ENCODE results near the gene POC1A. TPM values are rescaled to one million over a fixed set of nuclear protein-coding genes. Genes with fewer than 3 reads are reported as not detected.
"Not testable (repeated sequence)": the region's sequence is repeated elsewhere in the genome, so short reads cannot be mapped to it uniquely, and the experiment has no call there.

Gene POC1A
- total and polyA plus RNA-seq, 2 experiments from 2014 or later, result 19.1 to 26.7 TPM

DNA sequence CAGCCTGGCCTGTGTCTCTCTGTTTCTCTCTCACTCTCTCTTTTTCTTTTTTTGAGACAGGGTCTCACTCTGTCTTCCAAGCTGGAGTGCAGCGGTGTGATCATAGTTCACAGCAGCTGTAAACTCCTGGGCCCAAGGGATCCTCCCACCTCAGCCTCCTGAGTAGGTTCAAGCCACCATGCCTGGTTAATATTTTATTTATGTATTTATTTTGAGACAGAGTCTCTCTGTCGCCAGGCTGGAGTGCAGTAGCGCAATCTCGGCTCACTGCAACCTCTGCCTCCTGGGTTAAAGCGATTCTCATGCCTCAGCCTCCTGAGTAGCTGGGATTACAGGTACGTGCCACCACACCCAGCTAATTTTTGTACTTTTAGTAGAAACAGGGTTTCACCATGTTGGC lies 120.5 kb downstream of the POC1A start:
- H3K4me1 Mint-ChIP-seq; H3K4me3 Mint-ChIP-seq; H3K4me1 ChIP-seq (ENCODE audit: insufficient read depth); H3K36me3 ChIP-seq (ENCODE audit: insufficient read depth); H3K27ac Mint-ChIP-seq; H3F3A ChIP-seq (replicated peaks; ENCODE audit: low read depth); H3K27me3 ChIP-seq (ENCODE audit: insufficient read depth); H3K36me3 Mint-ChIP-seq (ENCODE audit: low read depth); H3K27ac ChIP-seq (ENCODE audit: low read depth); DNase-seq (ENCODE audit: low spot score); H3K79me2 ChIP-seq (replicated peaks; ENCODE audit: insufficient read depth); H3K9me2 ChIP-seq (ENCODE audit: insufficient read depth); H3K4me2 ChIP-seq; H2AFZ ChIP-seq; H3K9me3 Mint-ChIP-seq; H3K4me3 ChIP-seq; ATAC-seq; H4K20me1 ChIP-seq (replicated peaks; ENCODE audit: insufficient read depth): not testable (repeated sequence)
- peaks cover 11% of the 10 kb centered on the region for H3K27me3 Mint-ChIP-seq (ENCODE audit: insufficient read depth, low read depth, poor library complexity)

DNA sequence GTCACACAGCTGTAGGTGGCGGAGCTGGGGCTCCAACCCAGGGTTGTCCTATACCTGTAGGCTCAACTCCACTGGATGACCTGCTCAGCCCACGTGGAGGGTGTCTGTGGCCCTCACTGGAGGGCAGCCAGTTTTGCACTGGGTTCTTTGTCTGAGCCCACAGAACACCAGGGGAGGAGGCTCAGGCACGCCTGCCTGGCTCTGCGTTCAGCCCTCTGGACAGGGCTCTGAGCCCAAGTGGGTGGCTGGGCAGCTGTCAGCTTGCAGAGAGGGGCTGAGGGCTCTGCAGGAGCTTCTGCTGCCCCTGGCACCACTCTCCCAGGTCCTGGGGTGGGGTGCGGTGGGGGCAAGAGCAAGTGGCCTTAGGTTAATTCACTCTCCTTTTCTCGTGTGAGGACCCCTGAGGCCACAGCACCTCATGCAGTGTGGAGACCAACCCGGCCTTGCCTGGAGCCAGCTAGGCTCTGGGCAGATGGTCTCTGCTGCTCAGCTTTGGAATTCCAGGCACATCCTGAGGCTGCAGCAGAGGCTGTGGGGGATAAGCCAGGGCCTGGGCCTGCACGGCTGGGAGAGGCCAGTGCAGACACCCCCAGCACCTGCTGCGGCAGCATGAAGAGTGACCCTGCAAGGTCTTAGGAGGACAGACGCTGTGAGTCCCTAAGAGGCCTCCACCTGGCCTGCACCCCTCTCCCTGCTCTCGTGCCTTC lies 121.4 kb downstream of the POC1A start:
- Histone ChIP-seq H3K36me3 (ENCODE audit: insufficient read depth) (no peaks in the 10 kb centered on the region), H3K27ac (ENCODE audit: low read depth) (no peak overlapping the region), H3K79me2 (replicated peaks; ENCODE audit: insufficient read depth) (no peaks in the 10 kb centered on the region), H4K20me1 (replicated peaks; ENCODE audit: insufficient read depth) (no peaks in the 10 kb centered on the region), H3K4me2 (no peak overlapping the region), H3K4me3 (no peak overlapping the region), H3K9me2 (ENCODE audit: insufficient read depth) (no peaks in the 10 kb centered on the region), H3K4me1 (ENCODE audit: insufficient read depth) (no peaks in the 10 kb centered on the region), H2AFZ (no peak overlapping the region), H3F3A (replicated peaks; ENCODE audit: low read depth) (no peaks in the 10 kb centered on the region), H3K27me3 (ENCODE audit: insufficient read depth) (no peaks in the 10 kb centered on the region)
- H3K27ac Mint-ChIP-seq, result no peak overlapping the region
- no peaks in the 10 kb centered on the region for H3K9me3 Mint-ChIP-seq
- peaks cover 4% of the 10 kb centered on the region for H3K4me1 Mint-ChIP-seq
- ATAC-seq (no peak), DNase-seq (ENCODE audit: low spot score) (no peak)
- H3K4me3 Mint-ChIP-seq, result no peak overlapping the region
- H3K27me3 Mint-ChIP-seq (ENCODE audit: insufficient read depth, low read depth, poor library complexity), result peaks cover 11% of the 10 kb centered on the region
- no peaks in the 10 kb centered on the region for H3K36me3 Mint-ChIP-seq (ENCODE audit: low read depth)
- TF ChIP-seq, protein P1, sequence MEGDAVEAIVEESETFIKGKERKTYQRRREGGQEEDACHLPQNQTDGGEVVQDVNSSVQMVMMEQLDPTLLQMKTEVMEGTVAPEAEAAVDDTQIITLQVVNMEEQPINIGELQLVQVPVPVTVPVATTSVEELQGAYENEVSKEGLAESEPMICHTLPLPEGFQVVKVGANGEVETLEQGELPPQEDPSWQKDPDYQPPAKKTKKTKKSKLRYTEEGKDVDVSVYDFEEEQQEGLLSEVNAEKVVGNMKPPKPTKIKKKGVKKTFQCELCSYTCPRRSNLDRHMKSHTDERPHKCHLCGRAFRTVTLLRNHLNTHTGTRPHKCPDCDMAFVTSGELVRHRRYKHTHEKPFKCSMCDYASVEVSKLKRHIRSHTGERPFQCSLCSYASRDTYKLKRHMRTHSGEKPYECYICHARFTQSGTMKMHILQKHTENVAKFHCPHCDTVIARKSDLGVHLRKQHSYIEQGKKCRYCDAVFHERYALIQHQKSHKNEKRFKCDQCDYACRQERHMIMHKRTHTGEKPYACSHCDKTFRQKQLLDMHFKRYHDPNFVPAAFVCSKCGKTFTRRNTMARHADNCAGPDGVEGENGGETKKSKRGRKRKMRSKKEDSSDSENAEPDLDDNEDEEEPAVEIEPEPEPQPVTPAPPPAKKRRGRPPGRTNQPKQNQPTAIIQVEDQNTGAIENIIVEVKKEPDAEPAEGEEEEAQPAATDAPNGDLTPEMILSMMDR (conservative IDR thresholded peaks at IDR 0.05; ENCODE audit: low read depth in 2 of 2), result no peak
- no peak for TF ChIP-seq POLR2AphosphoS5 (IDR thresholded peaks at IDR 0.05; ENCODE audit: low read depth)
- TF ChIP-seq ZNF331 (CRISPR knock-in tag; IDR thresholded peaks at IDR 0.05; ENCODE audit: low read depth), result no peak
- no peak for TF ChIP-seq NANOG (IDR thresholded peaks at IDR 0.05; ENCODE audit: borderline replicate concordance)
- no peak for TF ChIP-seq JUNB (IDR thresholded peaks at IDR 0.05; ENCODE audit: unreplicated experiment)
- no peak for TF ChIP-seq EZH2 (IDR thresholded peaks at IDR 0.05; ENCODE audit: low read depth, unreplicated experiment)
- TF ChIP-seq, protein P2, sequence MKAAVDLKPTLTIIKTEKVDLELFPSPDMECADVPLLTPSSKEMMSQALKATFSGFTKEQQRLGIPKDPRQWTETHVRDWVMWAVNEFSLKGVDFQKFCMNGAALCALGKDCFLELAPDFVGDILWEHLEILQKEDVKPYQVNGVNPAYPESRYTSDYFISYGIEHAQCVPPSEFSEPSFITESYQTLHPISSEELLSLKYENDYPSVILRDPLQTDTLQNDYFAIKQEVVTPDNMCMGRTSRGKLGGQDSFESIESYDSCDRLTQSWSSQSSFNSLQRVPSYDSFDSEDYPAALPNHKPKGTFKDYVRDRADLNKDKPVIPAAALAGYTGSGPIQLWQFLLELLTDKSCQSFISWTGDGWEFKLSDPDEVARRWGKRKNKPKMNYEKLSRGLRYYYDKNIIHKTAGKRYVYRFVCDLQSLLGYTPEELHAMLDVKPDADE (IDR thresholded peaks at IDR 0.05), result no peak
- TF ChIP-seq, protein P3, sequence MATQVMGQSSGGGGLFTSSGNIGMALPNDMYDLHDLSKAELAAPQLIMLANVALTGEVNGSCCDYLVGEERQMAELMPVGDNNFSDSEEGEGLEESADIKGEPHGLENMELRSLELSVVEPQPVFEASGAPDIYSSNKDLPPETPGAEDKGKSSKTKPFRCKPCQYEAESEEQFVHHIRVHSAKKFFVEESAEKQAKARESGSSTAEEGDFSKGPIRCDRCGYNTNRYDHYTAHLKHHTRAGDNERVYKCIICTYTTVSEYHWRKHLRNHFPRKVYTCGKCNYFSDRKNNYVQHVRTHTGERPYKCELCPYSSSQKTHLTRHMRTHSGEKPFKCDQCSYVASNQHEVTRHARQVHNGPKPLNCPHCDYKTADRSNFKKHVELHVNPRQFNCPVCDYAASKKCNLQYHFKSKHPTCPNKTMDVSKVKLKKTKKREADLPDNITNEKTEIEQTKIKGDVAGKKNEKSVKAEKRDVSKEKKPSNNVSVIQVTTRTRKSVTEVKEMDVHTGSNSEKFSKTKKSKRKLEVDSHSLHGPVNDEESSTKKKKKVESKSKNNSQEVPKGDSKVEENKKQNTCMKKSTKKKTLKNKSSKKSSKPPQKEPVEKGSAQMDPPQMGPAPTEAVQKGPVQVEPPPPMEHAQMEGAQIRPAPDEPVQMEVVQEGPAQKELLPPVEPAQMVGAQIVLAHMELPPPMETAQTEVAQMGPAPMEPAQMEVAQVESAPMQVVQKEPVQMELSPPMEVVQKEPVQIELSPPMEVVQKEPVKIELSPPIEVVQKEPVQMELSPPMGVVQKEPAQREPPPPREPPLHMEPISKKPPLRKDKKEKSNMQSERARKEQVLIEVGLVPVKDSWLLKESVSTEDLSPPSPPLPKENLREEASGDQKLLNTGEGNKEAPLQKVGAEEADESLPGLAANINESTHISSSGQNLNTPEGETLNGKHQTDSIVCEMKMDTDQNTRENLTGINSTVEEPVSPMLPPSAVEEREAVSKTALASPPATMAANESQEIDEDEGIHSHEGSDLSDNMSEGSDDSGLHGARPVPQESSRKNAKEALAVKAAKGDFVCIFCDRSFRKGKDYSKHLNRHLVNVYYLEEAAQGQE (IDR thresholded peaks at IDR 0.05; ENCODE audit: unreplicated experiment), result no peak
- no peak for TF ChIP-seq CREB1 (CRISPR knock-in tag; IDR thresholded peaks at IDR 0.05; ENCODE audit: low read depth)
- no peak for TF ChIP-seq ZNF114 (CRISPR knock-in tag; IDR thresholded peaks at IDR 0.05)
- no peak for TF ChIP-seq STAT1 (IDR thresholded peaks at IDR 0.05; ENCODE audit: unreplicated experiment)

Data from GM23338 (cell line).